Prostate gland (tissue), 2 donors: ENCODE measurements around the gene PLK1. TPM values are rescaled to one million over a fixed set of nuclear protein-coding genes. Genes with fewer than 3 reads are reported as not detected.

Source experiments
- DNase-seq: peaks from one replicate; pipeline ENCODE4 v3.0.0-alpha.2; 2019; ENCODE audit warnings: low spot score
- H3K27ac ChIP-seq, 2 donors: fragments of 200-600 bp; sonication (generic); 2 replicates each; pipeline ENCODE4 v1.5.1; 2017 to 2019
- H3K27me3 ChIP-seq: fragments of 200-600 bp; sonication (generic); replicated peaks from 2 replicates; pipeline ENCODE4 v1.5.1; 2019; ENCODE audit not compliant: insufficient read depth
- H3K36me3 ChIP-seq, 2 donors: fragments of 200-600 bp; sonication (generic); 1 replicate in 1 of 2; 2 replicates in 1 of 2; pipeline versions ENCODE4 v1.5.1 to v1.8.1; 2017 to 2019
- H3K4me1 ChIP-seq: fragments of 200-600 bp; sonication (generic); replicated peaks from 2 replicates; pipeline ENCODE4 v1.5.1; 2019
- H3K4me3 ChIP-seq, 2 donors: fragments of 200-600 bp; sonication (generic); 2 replicates each; pipeline ENCODE4 v1.5.1; 2017 to 2019
- H3K9me3 ChIP-seq: fragments of 200-600 bp; sonication (generic); 2 replicates; pipeline ENCODE4 v1.5.1; 2017
- POLR2A ChIP-seq: fragments of 450-650 bp; IDR thresholded peaks from one replicate; pipeline ENCODE4 v1.6.1; 2016; ENCODE audit warnings: antibody characterized with exemption, mild to moderate bottlenecking
- POLR2AphosphoS5 ChIP-seq: sonication (generic); formaldehyde crosslinking; IDR thresholded peaks from one replicate; pipeline ENCODE4 v1.6.1; 2017; ENCODE audit warnings: antibody characterized with exemption
- WGBS: methylation state at CpG from one replicate; pipeline ENCODE4 v1.1.5; 2018; 5-methylcytosine and 5-hydroxymethylcytosine counted together
- intact Hi-C: fragments of 100-400 bp; cut with DNase I; formaldehyde crosslinking; loops from one replicate; pipeline ENCODE4 v1.14.2; 2022
- total RNA-seq, 2 donors: library from RNA; depleted of rRNA; stranded (reverse); fragments of >200 nt; gene quantifications; one replicate each; pipeline ENCODE4 v1.1.0, GENCODE V29; 2016
- TF ChIP-seq, protein P1 (sequence below), 4 experiments: fragments of 200-600 bp in 2 of 4; fragments of 450-650 bp in 2 of 4; sonication (generic) in 2 of 4; IDR thresholded peaks; 1 replicate in 3 of 4; 2 replicates in 1 of 4; pipeline ENCODE4 v1.5.1; 2016 to 2019; ENCODE audit warnings: antibody characterized with exemption in 4 of 4, mild to moderate bottlenecking in 2 of 4, moderate library complexity in 2 of 4

Gene PLK1
- total RNA-seq, 2 donors from 2014 or later = 2.6 to 8.7 TPM

DNA sequence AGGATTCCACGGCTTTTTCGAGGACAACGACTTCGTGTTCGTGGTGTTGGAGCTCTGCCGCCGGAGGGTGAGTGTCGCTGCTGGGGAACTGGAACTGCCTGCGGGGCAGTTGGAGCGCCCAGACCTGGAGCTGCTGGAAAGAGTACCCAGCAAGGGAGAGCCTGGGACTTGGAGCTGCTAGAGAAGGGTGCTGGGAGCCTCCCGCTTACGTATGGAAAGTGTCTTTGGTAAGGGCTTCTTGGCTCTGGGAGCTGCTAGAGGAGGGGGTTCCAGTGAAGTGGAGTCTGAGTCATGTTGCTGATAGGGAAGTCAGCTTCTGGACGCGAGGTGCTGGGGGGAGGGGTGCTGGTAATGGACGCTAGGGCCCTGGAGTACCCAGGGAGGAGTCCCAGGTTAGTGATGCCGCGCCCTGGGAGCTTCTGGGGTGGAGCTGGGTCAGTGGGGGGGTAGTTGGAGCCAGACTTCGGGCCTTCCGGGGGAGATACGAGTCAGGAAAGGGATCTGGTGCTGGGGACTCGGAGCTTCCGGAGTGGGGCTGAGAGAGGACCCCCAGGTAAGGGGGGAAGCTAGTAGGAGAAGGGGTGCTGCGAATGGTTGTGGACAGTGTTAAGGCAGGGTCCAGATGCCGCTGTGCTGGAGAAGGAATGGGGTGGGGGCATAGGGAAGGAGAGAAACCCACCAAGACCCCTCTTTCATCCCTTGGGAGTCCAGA lies 741 bp downstream of the PLK1 start:
- no peaks in the 10 kb centered on the region for H3K4me1 ChIP-seq
- intact Hi-C loops = loop anchor here (10.0 kb wide), 1 partner anchor 355 kb away; no protein-coding TSS in a partner anchor
- H3K36me3 ChIP-seq = no peaks in the 10 kb centered on the region
- DNase-seq = no peak
- H3K4me3 ChIP-seq = peak overlapping the region; percentile 37 to 44
- H3K9me3 ChIP-seq = no peaks in the 10 kb centered on the region
- H3K27ac ChIP-seq = no peak overlapping the region
- 10% methylated on average over 24 of the region's 24 CpGs for WGBS
- no peaks in the 10 kb centered on the region for H3K27me3 ChIP-seq
- no peak for TF ChIP-seq POLR2AphosphoS5
- no peak for TF ChIP-seq POLR2A
- TF ChIP-seq, protein P1, sequence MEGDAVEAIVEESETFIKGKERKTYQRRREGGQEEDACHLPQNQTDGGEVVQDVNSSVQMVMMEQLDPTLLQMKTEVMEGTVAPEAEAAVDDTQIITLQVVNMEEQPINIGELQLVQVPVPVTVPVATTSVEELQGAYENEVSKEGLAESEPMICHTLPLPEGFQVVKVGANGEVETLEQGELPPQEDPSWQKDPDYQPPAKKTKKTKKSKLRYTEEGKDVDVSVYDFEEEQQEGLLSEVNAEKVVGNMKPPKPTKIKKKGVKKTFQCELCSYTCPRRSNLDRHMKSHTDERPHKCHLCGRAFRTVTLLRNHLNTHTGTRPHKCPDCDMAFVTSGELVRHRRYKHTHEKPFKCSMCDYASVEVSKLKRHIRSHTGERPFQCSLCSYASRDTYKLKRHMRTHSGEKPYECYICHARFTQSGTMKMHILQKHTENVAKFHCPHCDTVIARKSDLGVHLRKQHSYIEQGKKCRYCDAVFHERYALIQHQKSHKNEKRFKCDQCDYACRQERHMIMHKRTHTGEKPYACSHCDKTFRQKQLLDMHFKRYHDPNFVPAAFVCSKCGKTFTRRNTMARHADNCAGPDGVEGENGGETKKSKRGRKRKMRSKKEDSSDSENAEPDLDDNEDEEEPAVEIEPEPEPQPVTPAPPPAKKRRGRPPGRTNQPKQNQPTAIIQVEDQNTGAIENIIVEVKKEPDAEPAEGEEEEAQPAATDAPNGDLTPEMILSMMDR (IDR thresholded peaks at IDR 0.05) = no peak

DNA sequence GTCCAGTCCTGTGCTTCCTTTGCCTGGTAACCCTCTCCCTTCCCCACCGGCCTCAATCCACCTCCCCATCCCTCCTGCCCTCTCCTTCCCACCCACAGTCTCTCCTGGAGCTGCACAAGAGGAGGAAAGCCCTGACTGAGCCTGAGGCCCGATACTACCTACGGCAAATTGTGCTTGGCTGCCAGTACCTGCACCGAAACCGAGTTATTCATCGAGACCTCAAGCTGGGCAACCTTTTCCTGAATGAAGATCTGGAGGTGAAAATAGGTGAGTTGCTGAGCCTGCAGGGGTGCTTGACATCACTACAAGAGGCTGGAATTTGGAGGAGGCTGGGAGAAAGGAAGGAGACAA lies 1.3 kb downstream of the PLK1 start:
- Histone ChIP-seq H3K4me3 (no peak overlapping the region), H3K9me3 (no peaks in the 10 kb centered on the region), H3K36me3 (no peaks in the 10 kb centered on the region), H3K27ac (no peak overlapping the region), H3K4me1 (no peaks in the 10 kb centered on the region), H3K27me3 (no peaks in the 10 kb centered on the region)
- intact Hi-C loops = loop anchor here (10.0 kb wide), 1 partner anchor 355 kb away; no protein-coding TSS in a partner anchor
- no peak for TF ChIP-seq POLR2AphosphoS5
- DNase-seq = no peak
- 56% methylated on average over 6 of the region's 6 CpGs for WGBS

DNA sequence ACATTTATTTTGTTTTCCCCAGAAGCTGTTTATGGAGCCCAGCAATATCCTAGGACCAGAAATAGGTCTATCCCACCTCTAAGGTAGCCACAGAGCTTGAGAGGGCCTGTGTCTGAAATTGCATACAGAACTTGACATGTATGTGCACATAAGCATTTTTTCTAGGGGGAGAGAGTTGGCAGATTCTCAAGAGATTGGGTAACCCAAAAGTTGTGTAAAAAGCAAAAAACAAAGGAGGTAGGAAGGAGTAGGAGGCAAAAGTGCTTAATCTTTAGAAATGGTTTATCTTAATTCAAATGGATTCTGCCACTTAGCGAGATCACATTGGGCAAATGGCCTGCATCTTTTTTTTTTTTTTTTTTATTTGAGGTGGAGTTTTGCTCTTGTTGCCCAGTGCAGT lies 3.5 kb downstream of the PLK1 start:
- no peak for DNase-seq
- intact Hi-C loops = no loop called here
- TF ChIP-seq, protein P1 (IDR thresholded peaks at IDR 0.05) = no peak
- TF ChIP-seq POLR2AphosphoS5 = no peak
- no peak for TF ChIP-seq POLR2A
- Histone ChIP-seq H3K9me3 (no peaks in the 10 kb centered on the region), H3K27me3 (no peaks in the 10 kb centered on the region), H3K36me3 (no peaks in the 10 kb centered on the region), H3K4me3 (no peak overlapping the region), H3K4me1 (no peaks in the 10 kb centered on the region), H3K27ac (no peak overlapping the region)
- WGBS = 100% methylated on average over 1 of the region's 1 CpG

DNA sequence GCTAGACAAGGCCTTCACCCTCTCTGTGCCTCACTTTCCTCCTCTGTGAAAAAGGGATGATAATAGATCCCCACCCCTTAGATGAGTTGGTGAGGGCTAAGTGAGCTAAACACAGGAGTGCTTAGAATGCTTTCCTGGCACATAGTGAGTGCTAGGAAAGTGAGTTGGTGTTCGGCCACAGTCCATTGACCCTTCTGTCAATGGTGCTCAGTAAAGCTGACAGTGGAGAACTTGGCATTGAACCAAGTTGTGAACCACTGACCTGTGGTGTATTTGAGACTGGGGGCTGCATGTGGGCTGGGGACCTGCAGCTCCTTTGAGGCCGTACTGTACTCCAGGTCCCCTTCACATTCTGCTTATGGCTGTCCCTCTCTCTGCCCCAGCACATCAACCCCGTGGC lies 4.8 kb downstream of the PLK1 start:
- intact Hi-C loops = no loop called here
- Histone ChIP-seq H3K4me3 (no peak overlapping the region), H3K36me3 (no peaks in the 10 kb centered on the region), H3K4me1 (no peaks in the 10 kb centered on the region), H3K27ac (no peak overlapping the region), H3K9me3 (no peaks in the 10 kb centered on the region), H3K27me3 (no peaks in the 10 kb centered on the region)
- 90% methylated on average over 3 of the region's 3 CpGs for WGBS
- no peak for DNase-seq
- no peak for TF ChIP-seq POLR2A
- TF ChIP-seq POLR2AphosphoS5 = no peak
- TF ChIP-seq, protein P1 (IDR thresholded peaks at IDR 0.05) = no peak

DNA sequence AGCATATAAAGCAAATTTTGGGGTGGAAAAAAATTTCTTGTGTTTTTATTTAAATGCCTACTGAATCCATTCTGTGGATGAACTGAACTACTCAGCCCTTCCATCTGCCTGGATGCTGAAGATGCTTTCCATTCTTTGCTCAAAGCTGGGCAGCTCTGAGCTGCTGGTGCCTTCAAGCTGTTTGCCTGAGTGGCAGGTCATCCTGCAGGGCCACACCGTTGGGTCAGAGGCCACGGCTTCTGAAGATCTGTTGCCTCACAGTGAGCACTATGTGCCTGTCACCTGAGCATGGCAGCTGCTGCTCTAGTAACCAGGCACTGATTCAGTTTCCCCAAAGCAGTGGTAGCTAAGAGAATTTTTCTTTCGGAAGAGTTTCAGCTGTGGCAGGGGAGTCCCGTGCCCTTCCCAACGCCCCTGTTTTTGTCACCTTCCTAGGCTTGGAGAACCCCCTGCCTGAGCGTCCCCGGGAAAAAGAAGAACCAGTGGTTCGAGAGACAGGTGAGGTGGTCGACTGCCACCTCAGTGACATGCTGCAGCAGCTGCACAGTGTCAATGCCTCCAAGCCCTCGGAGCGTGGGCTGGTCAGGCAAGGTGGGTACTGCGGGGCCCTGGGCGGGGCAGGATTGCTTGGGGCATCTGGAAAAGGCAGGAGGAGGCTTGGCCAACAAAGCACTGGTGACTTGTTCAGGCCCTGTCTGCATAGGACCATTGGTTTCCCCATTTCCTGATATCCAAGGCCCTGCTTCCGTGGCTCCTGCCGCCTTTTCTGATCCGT lies 8.5 kb downstream of the PLK1 start:
- Histone ChIP-seq H3K4me1 (no peaks in the 10 kb centered on the region), H3K27me3 (no peaks in the 10 kb centered on the region), H3K27ac (no peak overlapping the region), H3K36me3 (peaks cover 0 to 9% of the 10 kb centered on the region in 2 donors), H3K9me3 (no peaks in the 10 kb centered on the region), H3K4me3 (no peak overlapping the region)
- intact Hi-C loops = no loop called here
- no peak for DNase-seq
- WGBS = 93% methylated on average over 16 of the region's 16 CpGs
- TF ChIP-seq, protein P1 (IDR thresholded peaks at IDR 0.05) = no peak
- TF ChIP-seq POLR2AphosphoS5 = no peak
- no peak for TF ChIP-seq POLR2A
